GM18508 (cell line): ENCODE results near the gene LCN9.
"Not testable (repeated sequence)": the region's sequence is repeated elsewhere in the genome, so short reads cannot be mapped to it uniquely, and the experiment has no call there.

Source experiments
- ATAC-seq: cut with Tn5 transposase; IDR thresholded peaks from one replicate; pipeline ENCODE4 v1.9.1; 2021; ENCODE audit warnings: moderate number of reproducible peaks; ENCODE audit not compliant: insufficient read depth, unreplicated experiment

The LCN9 gene

DNA sequence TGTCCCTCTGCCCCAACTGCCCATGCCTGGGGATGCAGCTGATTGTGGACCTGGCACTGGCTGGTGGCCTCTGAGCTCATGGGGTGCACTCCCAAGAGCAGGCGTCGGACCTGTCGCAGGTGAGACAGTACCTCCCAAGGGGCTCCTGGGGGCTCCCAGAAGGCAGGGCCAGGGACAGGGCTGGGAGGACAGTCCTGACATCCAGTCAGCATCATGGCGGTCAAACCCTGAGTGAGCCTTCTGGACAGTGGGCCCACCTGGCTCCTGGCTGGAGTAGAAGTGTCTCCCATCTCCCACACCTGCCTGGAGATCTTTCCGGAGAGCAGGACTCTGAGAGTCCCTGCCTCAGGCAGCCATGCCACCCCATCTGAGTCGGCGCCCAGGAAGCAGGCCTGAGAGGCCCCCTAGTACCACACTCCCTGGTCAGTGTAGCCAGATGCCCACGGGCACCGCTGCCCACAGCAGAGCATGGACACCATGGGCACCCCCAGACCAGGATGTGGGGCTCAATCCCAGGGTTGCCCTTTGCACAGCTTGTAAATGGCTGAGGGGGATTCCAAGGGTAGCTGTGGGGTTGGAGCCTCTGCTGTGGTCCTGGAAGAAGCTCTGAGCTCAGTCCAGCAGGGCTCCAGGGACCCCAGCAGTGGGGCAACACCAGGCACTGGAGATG is 6.6 kb downstream of the LCN9 start:
- no peak for ATAC-seq

DNA sequence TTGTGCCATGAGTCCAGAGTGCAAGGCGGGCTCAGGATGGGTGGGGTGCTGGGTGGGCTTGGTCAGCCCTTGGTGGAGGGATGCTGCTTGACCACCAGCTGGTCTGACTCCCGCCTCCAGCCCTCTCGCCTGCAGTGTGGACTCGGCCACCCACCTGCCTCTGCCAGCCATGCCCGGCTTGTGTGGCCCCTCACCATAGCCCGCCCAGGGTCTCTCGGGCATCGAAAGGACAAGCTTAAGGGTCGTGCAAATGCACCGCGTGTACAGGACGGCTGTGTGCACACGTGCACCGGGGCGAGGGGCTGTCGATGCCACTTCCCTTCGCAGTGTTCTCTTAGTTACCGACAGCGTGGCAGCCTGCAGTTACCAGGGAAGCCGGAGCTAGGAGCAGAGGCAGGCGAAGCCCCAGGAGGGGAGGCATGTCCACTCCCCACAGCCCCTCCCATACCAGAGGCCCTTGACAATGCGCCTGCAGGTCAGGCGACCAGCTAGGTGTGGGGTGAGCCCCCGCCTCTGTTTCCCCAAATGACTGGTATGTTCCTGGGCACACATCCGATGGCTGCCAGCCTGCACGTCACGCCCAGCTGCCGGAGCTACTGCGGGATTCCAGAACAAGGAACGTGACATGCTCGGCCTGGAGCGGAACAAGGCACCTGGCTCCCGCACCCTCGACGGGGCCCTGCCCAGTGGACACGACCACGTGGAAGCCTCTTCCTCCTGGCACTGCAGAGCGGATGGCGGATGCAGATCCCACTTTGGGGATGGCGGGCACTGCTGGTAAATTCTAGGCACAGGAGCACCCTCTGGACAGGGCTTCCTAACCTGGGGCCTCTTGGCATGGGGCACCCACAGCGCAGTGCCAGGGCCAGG is 7.8 kb downstream of the LCN9 start:
- no peak for ATAC-seq

- no peak for ATAC-seq
These were observed 8.5 kb downstream of the LCN9 start for GRCh38 chr9:135671591-135672041.

- ATAC-seq, result not testable (repeated sequence)
These were observed 9.7 kb downstream of the LCN9 start for GRCh38 chr9:135672786-135673185.

DNA sequence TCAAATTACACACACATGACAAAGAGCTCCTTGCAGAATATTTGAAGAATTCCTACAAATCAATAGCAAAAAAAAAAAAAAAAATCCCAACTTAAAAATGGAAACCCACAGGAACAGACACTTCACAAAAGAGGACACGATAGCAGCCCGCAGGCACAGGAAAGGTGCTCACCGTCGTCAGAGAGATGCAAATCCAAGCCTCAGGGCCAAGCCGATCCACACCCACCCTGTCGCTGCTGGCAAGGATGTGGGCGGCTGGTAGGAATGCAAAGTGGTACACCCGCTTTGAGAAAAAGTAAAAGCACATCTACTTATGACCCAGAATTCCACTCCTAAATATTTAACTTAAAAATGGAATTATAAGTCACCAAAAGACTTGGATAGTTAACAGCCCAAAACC is 10.8 kb downstream of the LCN9 start:
- no peak for ATAC-seq

GRCh38 chr9:135674977-135675376 is 11.9 kb downstream of the LCN9 start:
- ATAC-seq, result no peak

- ATAC-seq, result no peak
These were observed 13.8 kb downstream of the LCN9 start for GRCh38 chr9:135676891-135677290.

- no peak for ATAC-seq
These were observed 14.6 kb downstream of the LCN9 start for GRCh38 chr9:135677641-135678168.

GRCh38 chr9:135678236-135679017 is 15.3 kb downstream of the LCN9 start:
- no peak for ATAC-seq

GRCh38 chr9:135680056-135680455 is 16.9 kb downstream of the LCN9 start:
- no peak for ATAC-seq

- no peak for ATAC-seq
These were observed 18.1 kb downstream of the LCN9 start for GRCh38 chr9:135681161-135681560.

DNA sequence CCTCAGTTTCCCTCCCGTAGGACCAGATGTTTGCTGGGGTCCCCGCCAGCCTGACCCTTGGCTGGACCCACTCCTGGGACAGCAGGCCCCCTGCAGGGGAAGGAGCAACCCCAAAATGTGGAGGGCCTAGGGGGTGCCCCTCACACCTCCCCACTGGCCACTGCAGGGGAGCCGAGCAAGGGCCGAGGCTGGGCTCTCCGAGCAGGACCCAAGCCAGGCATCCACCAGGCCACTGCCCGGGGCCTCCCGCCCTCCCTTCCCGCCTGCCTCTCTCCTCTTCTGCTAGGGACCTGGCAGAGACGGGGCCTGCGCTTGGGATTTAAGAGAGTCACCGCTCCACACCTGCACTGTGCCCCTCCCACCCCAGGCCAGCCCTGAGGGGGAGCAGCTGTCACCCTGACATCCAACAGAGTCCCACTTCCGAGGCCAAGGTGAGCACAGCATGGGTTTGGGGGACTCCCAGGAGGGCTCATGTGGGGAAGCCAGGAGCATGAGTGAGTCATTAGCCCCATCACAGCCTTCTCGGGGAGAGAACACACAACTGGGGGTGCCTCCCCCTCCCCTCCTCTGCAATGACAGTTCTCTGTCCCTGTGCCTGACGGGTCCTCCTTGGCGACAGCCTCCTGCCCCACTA is 20.4 kb downstream of the LCN9 start:
- ATAC-seq, result no peak

- ATAC-seq, result no peak
These were observed 21.6 kb downstream of the LCN9 start for GRCh38 chr9:135684691-135685090.

DNA sequence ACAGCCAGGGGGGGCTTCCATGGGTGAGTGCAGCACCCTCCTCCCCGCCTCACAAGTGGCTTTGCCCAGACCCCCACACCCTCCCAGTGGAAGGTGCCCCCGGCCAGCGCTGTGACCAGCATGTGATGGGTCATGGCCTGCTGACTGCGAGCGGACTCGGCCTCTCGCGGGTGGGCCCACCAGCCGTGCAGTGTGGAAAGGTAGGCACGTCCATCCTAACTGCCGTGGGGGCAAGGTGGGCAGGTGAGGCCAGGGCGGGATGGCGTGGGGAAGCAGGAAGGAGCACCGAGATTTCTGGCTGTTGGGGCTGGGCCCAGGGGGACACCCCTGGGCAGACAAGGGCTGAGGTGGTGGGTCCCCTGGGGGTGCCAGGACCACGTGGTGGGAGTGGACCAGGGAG is 24.1 kb downstream of the LCN9 start:
- no peak for ATAC-seq

DNA sequence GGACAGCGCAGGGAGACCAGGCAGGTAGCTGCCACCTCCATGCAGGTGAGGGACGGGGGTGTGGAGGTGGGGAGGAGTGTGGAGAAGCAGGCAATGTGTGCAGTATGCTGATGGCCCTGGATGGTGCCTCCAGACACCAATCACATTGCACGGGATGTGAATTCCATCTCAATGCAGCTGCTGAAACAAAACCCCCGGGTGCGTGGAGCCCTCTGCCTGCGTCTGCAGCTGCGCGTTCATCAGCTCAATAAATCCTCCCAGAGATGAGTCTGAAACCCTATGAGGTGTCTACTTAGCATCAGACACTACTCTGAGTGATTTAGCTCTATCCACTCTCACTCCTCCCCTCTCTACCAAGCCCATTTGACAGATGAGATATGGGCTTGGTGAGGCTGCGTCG is 25.9 kb downstream of the LCN9 start:
- ATAC-seq, result no peak

DNA sequence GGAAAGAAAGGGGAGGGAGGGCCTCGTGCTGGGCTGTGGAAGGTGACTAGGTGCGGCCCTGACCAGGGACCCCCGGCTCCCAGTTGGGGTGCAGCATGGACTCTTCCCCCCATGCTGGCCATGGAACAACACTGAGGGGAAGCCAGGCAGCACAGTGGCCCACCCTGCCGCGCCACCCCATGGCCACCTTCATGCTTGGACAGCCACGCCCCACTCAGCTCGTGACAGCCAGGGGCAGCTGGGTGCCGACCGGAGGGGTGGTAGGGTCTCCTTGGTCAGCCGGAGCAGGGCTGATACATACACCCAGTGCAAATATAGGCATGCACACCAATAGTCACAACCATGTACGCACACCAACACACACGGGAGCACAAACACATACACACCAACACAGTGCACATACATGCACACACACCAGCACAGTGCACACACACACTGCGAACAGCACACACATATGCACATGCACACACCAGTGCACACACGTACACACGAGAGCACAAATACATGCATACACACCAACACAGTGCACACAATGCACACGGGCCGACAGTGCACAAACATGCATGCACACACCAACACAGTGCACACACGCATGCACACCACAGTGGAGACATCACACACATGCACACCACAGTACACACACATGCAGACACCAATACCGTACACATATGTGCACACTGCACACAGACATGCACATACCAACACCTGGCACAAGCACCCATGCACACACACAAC is 27.9 kb downstream of the LCN9 start:
- ATAC-seq, result no peak

DNA sequence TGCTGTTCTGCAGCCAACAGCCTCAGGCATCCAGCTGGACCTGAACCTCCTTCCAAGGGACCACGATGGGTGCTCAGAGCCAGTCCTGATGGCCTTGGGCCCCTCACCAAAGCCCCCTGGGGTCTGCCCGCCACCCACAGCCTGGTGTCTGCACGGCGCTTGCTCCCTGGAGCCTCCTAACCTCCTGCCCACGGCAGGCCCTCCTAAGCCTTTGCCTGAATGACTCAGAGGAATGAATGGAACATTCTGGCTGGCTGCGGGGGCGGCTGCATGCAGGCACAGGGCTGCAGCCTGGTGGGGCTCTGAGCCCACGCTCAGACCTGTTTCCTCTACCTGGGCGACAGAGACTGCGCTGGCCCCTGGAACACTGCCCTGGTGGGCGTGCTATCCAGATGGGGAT is 29.3 kb downstream of the LCN9 start:
- no peak for ATAC-seq

GRCh38 chr9:135693265-135693664 is 30.2 kb downstream of the LCN9 start:
- ATAC-seq, result no peak

- ATAC-seq, result no peak
These were observed 30.7 kb downstream of the LCN9 start for GRCh38 chr9:135693771-135694170.

GRCh38 chr9:135694414-135694813 is 31.3 kb downstream of the LCN9 start:
- ATAC-seq, result no peak
